GM23338 (cell line): ENCODE results near the gene MYMX. TPM values are rescaled to one million over a fixed set of nuclear protein-coding genes. Genes with fewer than 3 reads are reported as not detected.

Experiments used
- ATAC-seq: fragments of 200-7000 bp; cut with Tn5 transposase; 3 replicates; pipeline ENCODE4 v1.9.1; 2020
- DNase-seq: peaks from one replicate; pipeline ENCODE4 v3.0.0-alpha.2; 2015; ENCODE audit warnings: low spot score
- H2AFZ ChIP-seq: fragments of 200-600 bp; sonication (generic); 2 replicates; pipeline ENCODE4 v1.8.0; 2016; ENCODE audit warnings: antibody characterized with exemption, mild to moderate bottlenecking, moderate library complexity
- H3F3A ChIP-seq: fragments of 200-600 bp; sonication (generic); replicated peaks from 2 replicates; pipeline ENCODE4 v1.8.0; 2017; ENCODE audit warnings: antibody characterized with exemption, mixed run types, low read depth
- H3K27ac ChIP-seq: fragments of 200-600 bp; sonication (generic); 2 replicates; pipeline ENCODE4 v1.6.1; 2016; ENCODE audit warnings: low read depth
- H3K27me3 ChIP-seq: fragments of 200-600 bp; sonication (generic); 2 replicates; pipeline ENCODE4 v1.8.0; 2016; ENCODE audit warnings: mild to moderate bottlenecking, mixed run types, moderate library complexity; ENCODE audit not compliant: insufficient read depth
- H3K36me3 ChIP-seq: fragments of 200-600 bp; sonication (generic); 2 replicates; pipeline ENCODE4 v1.8.0; 2016; ENCODE audit warnings: mild to moderate bottlenecking; ENCODE audit not compliant: insufficient read depth
- H3K4me1 ChIP-seq: fragments of 200-600 bp; sonication (generic); 2 replicates; pipeline ENCODE4 v1.8.0; 2016; ENCODE audit warnings: mild to moderate bottlenecking, moderate library complexity; ENCODE audit not compliant: insufficient read depth
- H3K4me2 ChIP-seq: fragments of 200-600 bp; sonication (generic); 2 replicates; pipeline ENCODE4 v1.7.1; 2017; ENCODE audit warnings: mixed run types
- H3K4me3 ChIP-seq: fragments of 200-600 bp; sonication (generic); 2 replicates; pipeline ENCODE4 v1.6.1; 2016; ENCODE audit warnings: mixed run types
- H3K79me2 ChIP-seq: fragments of 200-600 bp; sonication (generic); replicated peaks from 2 replicates; pipeline ENCODE4 v1.8.0; 2017; ENCODE audit warnings: mild to moderate bottlenecking; ENCODE audit not compliant: insufficient read depth
- H3K9me2 ChIP-seq: fragments of 200-600 bp; sonication (generic); 2 replicates; pipeline ENCODE4 v1.8.0; 2017; ENCODE audit not compliant: insufficient read depth
- H4K20me1 ChIP-seq: fragments of 200-600 bp; sonication (generic); replicated peaks from 2 replicates; pipeline ENCODE4 v1.8.0; 2017; ENCODE audit warnings: mild to moderate bottlenecking; ENCODE audit not compliant: insufficient read depth
- H3K27ac Mint-ChIP-seq: 2 replicates; pipeline ENCODE4 v1.8.0; 2020; ENCODE audit warnings: inconsistent platforms, mild to moderate bottlenecking, moderate library complexity, mixed read lengths
- H3K27me3 Mint-ChIP-seq: 3 replicates; pipeline ENCODE4 v1.8.0; 2022; ENCODE audit warnings: low read depth, mild to moderate bottlenecking, moderate library complexity, mixed read lengths, inconsistent platforms; ENCODE audit not compliant: insufficient read depth, poor library complexity
- H3K36me3 Mint-ChIP-seq: 3 replicates; pipeline ENCODE4 v1.8.0; 2021; ENCODE audit warnings: low read depth, mild to moderate bottlenecking, inconsistent platforms, moderate library complexity, mixed read lengths
- H3K4me1 Mint-ChIP-seq: 3 replicates; pipeline ENCODE4 v1.8.0; 2020; ENCODE audit warnings: mild to moderate bottlenecking, inconsistent platforms, mixed read lengths
- H3K4me3 Mint-ChIP-seq: 3 replicates; pipeline ENCODE4 v1.8.0; 2021; ENCODE audit warnings: moderate library complexity, mild to moderate bottlenecking, inconsistent platforms, mixed read lengths
- H3K9me3 Mint-ChIP-seq: 3 replicates; pipeline ENCODE4 v1.8.0; 2020; ENCODE audit warnings: moderate library complexity, mild to moderate bottlenecking, inconsistent platforms, mixed read lengths
- ETS1 ChIP-seq: IDR thresholded peaks from 2 replicates; pipeline ENCODE4 v1.6.1; 2016; ENCODE audit warnings: antibody characterized with exemption
- EZH2phosphoT487 ChIP-seq: fragments of 200-600 bp; sonication (generic); IDR thresholded peaks from one replicate; pipeline ENCODE4 v1.8.1; 2018; ENCODE audit warnings: antibody characterized with exemption; ENCODE audit not compliant: unreplicated experiment
- JUNB ChIP-seq: IDR thresholded peaks from one replicate; pipeline ENCODE4 v1.6.1; 2016; ENCODE audit warnings: antibody characterized with exemption; ENCODE audit not compliant: unreplicated experiment
- POLR2AphosphoS5 ChIP-seq: IDR thresholded peaks from 2 replicates; pipeline ENCODE4 v1.6.1; 2016; ENCODE audit warnings: antibody characterized with exemption, low read depth
- REST ChIP-seq: IDR thresholded peaks from one replicate; pipeline ENCODE4 v1.6.1; 2018; ENCODE audit warnings: antibody characterized with exemption; ENCODE audit not compliant: unreplicated experiment
- ZNF331 ChIP-seq: fragments of 250-450 bp; sonication (Bioruptor Pico); IDR thresholded peaks from 2 replicates; pipeline ENCODE4 v1.5.0; 2020; ENCODE audit warnings: low read depth, mild to moderate bottlenecking, moderate library complexity
- polyA plus RNA-seq: library from polyadenylated mRNA; unstranded; fragments of >200 nt; fragmentation: Nextera tagmentation; extraction: Ambion mirVana; gene quantifications from 2 replicates; pipeline ENCODE4 v1.2.1, GENCODE V29; 2016
- total RNA-seq: library from RNA; depleted of rRNA; stranded (reverse); fragments of >200 nt; shearing (Covaris generic); gene quantifications from 2 replicates; pipeline ENCODE4 v1.2.3, GENCODE V29; 2014

Gene MYMX
- total and polyA plus RNA-seq, 2 experiments from 2014 or later = 2.8 to 7.1 TPM

GRCh38 chr6:44263354-44264100 lies 46.8 kb downstream of the MYMX start:
- Histone ChIP-seq H2AFZ (no peak overlapping the region), H3K4me3 (peak overlapping the region; percentile 88), H4K20me1 (peaks cover 6% of the 10 kb centered on the region; the same call in 1 of the 2 replicates), H3K36me3 (no peaks in the 10 kb centered on the region), H3K4me1 (peaks cover 21% of the 10 kb centered on the region), H3K27me3 (peaks cover 5% of the 10 kb centered on the region; the same call in 1 of the 2 replicates), H3F3A (0 out of 2 replicates have a peak, but pooled peaks cover 8% of the 10 kb centered on the region), H3K9me2 (no peaks in the 10 kb centered on the region), H3K27ac (no peak overlapping the region), H3K4me2 (peak overlapping the region; percentile 98), H3K79me2 (peaks cover 9% of the 10 kb centered on the region; the same call in 1 of the 2 replicates)
- Mint-ChIP-seq H3K36me3 (peaks cover 16% of the 10 kb centered on the region), H3K27me3 (peaks cover 26% of the 10 kb centered on the region), H3K9me3 (no peaks in the 10 kb centered on the region), H3K4me1 (peaks cover 40% of the 10 kb centered on the region), H3K4me3 (peak overlapping the region; percentile 86), H3K27ac (peak overlapping the region; percentile 85; the same call in 1 of the 2 replicates)
- TF ChIP-seq REST = no peak
- 0 out of 2 replicates have a peak, but pooled peaks have one; percentile 27 for TF ChIP-seq ETS1
- peak; percentile 20 for ATAC-seq
- peak; percentile 49 for DNase-seq

GRCh38 chr6:44264154-44265006 lies 47.7 kb downstream of the MYMX start:
- H3K79me2 ChIP-seq = peaks cover 9% of the 10 kb centered on the region; the same call in 1 of the 2 replicates
- H3K27ac ChIP-seq = no peak overlapping the region
- peak overlapping the region; percentile 88 for H3K4me3 ChIP-seq
- Mint-ChIP-seq H3K27ac (no peak overlapping the region), H3K4me3 (peak overlapping the region; percentile 86), H3K9me3 (no peaks in the 10 kb centered on the region), H3K27me3 (peaks cover 35% of the 10 kb centered on the region), H3K36me3 (peaks cover 10% of the 10 kb centered on the region), H3K4me1 (peaks cover 46% of the 10 kb centered on the region)
- no peaks in the 10 kb centered on the region for H3K9me2 ChIP-seq
- 0 out of 2 replicates have a peak, but pooled peaks cover 11% of the 10 kb centered on the region for H3F3A ChIP-seq
- peaks cover 6% of the 10 kb centered on the region; the same call in 1 of the 2 replicates for H4K20me1 ChIP-seq
- H2AFZ ChIP-seq = peak overlapping the region; percentile 87
- no peaks in the 10 kb centered on the region for H3K36me3 ChIP-seq
- H3K4me1 ChIP-seq = peaks cover 28% of the 10 kb centered on the region
- peaks cover 11% of the 10 kb centered on the region for H3K27me3 ChIP-seq
- H3K4me2 ChIP-seq = peak overlapping the region; percentile 98
- ATAC-seq (peak; percentile 9), DNase-seq (no peak)
- TF ChIP-seq EZH2phosphoT487 (no peak), POLR2AphosphoS5 (no peak), JUNB (no peak), ZNF331 (CRISPR knock-in tag) (no peak), ETS1 (no peak), REST (no peak)
